Small intestine (tissue), 7 donors: ENCODE data around the gene DCAF5. TPM values are rescaled to one million over a fixed set of nuclear protein-coding genes. Genes with fewer than 3 reads are reported as not detected.
A peak's percentile ranks its signal among the peaks of the same experiment; 100 is the strongest.

Source experiments
- DNase-seq, 2 donors: peaks; one replicate each; pipeline versions ENCODE4 v3.0.0 to v3.0.0-alpha.2; 2013
- FAIRE-seq: peaks from 2 replicates; lab custom pipeline; 2012; peaks lifted over from hg19 to GRCh38; lab: Jason Lieb, UNC
- H3K27ac ChIP-seq, 3 donors: one replicate each; pipeline ENCODE4 v1.5.1; 2013; ENCODE audit warnings: low read length in 2 of 3, mild to moderate bottlenecking in 2 of 3, control low read depth in 1 of 3, inconsistent platforms in 1 of 3, low read depth in 1 of 3, moderate library complexity in 1 of 3
- H3K27me3 ChIP-seq, 3 donors: one replicate each; pipeline ENCODE4 v1.6.1; 2013; ENCODE audit warnings: low read length in 3 of 3, inconsistent platforms in 1 of 3; ENCODE audit not compliant: control insufficient read depth in 3 of 3, insufficient read depth in 3 of 3
- H3K36me3 ChIP-seq, 3 donors: one replicate each; pipeline ENCODE4 v1.6.1; 2013; ENCODE audit warnings: low read length in 3 of 3, inconsistent platforms in 1 of 3, low read depth in 1 of 3, mild to moderate bottlenecking in 1 of 3, moderate library complexity in 1 of 3; ENCODE audit not compliant: control insufficient read depth in 3 of 3, insufficient read depth in 2 of 3
- H3K4me1 ChIP-seq, 3 donors: one replicate each; pipeline ENCODE4 v1.6.1; 2013; ENCODE audit warnings: low read length in 2 of 3, inconsistent platforms in 1 of 3, low read depth in 1 of 3, mild to moderate bottlenecking in 1 of 3, moderate library complexity in 1 of 3; ENCODE audit not compliant: control insufficient read depth in 3 of 3, insufficient read depth in 2 of 3
- H3K4me3 ChIP-seq, 3 donors: one replicate each; pipeline ENCODE4 v1.5.1; 2013; ENCODE audit warnings: low read length in 3 of 3, control low read depth in 1 of 3, inconsistent platforms in 1 of 3, low read depth in 1 of 3, mild to moderate bottlenecking in 1 of 3, moderate library complexity in 1 of 3
- H3K9me3 ChIP-seq, 2 donors: one replicate each; pipeline ENCODE4 v1.6.1; 2013; ENCODE audit warnings: low read depth in 1 of 2, low read length in 1 of 2; ENCODE audit not compliant: control insufficient read depth in 2 of 2, insufficient read depth in 1 of 2
- WGBS, 3 donors: extraction: QIAGEN DNeasy Blood & Tissue Kit; methylation state at CpG; one replicate each; pipeline ENCODE4 v1.1.7; 2013; 5-methylcytosine and 5-hydroxymethylcytosine counted together
- polyA plus RNA-seq, 4 donors: library from polyadenylated mRNA; stranded (reverse) in 3 of 4; unstranded in 1 of 4; fragments of 200-250 nt in 3 of 4; fragments of 120-200 nt in 1 of 4; gene quantifications; one replicate each; pipeline versions ENCODE4 v1.2.1 to v1.2.3, GENCODE V29; 2013
- donor health status: healthy with polysubstance abuse.
- donor health status: control.
- donor health status: control.
- donor health status: Bipolar disorder and iron deficiency.
- donor health status: healthy.

The DCAF5 gene
- polyA plus RNA-seq, 4 donors = 13.2 to 43.4 (median 16.2) TPM

DNA sequence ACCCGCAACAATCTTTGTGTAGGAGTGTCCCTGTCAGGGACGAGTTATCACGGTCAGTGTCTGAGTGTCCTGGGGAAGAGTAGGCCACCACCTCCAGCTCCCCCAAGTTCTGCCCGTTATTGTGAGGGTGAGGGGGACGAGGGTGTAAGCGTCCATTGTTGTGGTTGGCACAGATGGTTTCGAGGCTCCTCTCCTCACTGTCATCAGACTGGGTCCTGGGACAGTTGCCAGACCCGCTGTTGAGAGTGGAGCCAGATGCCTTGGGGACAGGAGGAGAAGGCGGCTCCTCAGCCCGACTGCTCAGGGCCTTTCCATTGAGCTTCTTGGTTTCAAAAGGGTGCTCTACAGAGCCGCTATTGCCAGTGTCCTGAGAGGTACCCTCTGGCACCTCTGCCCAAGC lies 98.9 kb downstream of the DCAF5 start:
- DNase-seq (no peak), FAIRE-seq (no peak)
- Histone ChIP-seq H3K36me3 (peaks cover 8 to 39% (median 12%) of the 10 kb centered on the region in 3 donors), H3K27me3 (no peaks in the 10 kb centered on the region), H3K27ac (no peak overlapping the region), H3K4me1 (peaks cover 0 to 32% (median 6%) of the 10 kb centered on the region in 3 donors), H3K9me3 (no peaks in the 10 kb centered on the region), H3K4me3 (no peak overlapping the region)
- 92 to 97% (median 96%) methylated on average over 11 of the region's 11 CpGs for WGBS, 3 donors

DNA sequence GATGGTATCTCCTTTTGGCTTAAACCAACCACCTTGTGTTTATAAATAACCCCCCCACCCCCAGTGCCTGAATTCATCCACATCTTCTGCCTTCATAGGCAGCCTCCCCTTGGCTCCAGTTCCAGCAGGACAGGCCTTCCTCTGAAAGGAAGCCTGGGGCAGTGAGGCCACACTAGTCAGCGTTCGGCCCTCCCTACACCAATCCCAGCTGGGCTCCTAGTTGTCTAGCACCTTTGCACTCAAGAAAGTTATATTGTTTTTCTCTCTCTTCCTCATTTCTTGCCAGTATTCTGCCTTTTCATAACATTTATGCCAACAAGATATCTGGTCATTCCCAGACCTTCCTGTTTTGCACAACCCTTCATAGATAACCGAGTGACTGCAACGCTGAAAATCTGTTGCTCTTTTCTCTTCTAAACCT lies 100.7 kb downstream of the DCAF5 start:
- H3K4me1 ChIP-seq = peaks cover 0 to 37% (median 6%) of the 10 kb centered on the region in 3 donors
- peak overlapping the region in 1 of 3 donors; percentile 22 for H3K27ac ChIP-seq
- H3K4me3 ChIP-seq = no peak overlapping the region
- H3K36me3 ChIP-seq = peaks cover 8 to 31% (median 12%) of the 10 kb centered on the region in 3 donors
- DNase-seq = no peak
- no peaks in the 10 kb centered on the region for H3K27me3 ChIP-seq
- 72 to 92% (median 85%) methylated on average over 4 of the region's 4 CpGs for WGBS, 3 donors
- H3K9me3 ChIP-seq = no peaks in the 10 kb centered on the region
- FAIRE-seq = no peak

DNA sequence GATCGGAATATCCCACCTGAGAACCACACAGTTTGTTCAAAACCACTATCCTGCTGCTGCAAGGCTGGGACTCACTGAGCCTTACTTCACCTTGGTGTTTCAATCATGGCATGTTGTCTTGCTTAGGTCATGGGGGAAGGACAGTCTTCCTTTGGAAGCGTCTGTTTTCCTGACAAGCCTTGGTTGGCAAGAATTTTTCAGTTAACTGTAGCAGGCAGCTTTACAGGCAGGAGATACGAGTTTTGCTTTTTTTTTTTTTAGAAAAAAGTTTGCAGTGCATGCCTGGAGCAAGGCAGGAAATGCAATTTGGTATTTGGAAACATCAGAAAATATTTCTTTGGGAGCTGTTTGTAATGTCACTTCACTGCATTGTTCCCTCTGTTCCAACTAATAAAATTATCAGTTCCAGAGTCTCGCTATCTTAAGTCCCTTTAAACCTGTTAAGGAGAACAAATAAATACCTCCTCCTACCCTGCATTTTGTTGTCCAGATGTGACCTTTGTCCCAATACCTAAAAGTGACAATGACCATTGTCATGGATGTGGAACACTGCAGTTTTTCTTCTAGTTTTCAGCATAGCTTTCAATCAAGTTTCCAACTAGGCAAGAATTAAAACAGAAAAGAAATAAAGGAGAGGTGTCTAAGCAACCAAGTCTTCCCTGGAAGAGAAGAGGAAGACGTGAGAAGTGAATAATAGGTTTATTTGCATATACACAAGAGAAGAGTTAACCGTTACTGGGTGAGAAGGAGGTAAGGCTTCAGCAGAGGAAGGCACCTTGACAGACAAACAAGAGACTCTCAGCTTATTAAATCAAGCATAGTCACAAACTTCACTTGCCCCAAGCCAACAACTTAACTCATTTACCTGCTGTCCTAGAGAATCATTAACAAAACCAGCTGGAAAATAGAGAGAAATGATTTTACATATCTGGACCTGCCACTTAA lies 102.4 kb downstream of the DCAF5 start:
- 45 to 57% (median 53%) methylated on average over 6 of the region's 6 CpGs for WGBS, 3 donors
- Histone ChIP-seq H3K27ac (peak overlapping the region in 1 of 3 donors; percentile 62), H3K36me3 (peaks cover 8 to 31% (median 12%) of the 10 kb centered on the region in 3 donors), H3K4me3 (no peak overlapping the region), H3K9me3 (no peaks in the 10 kb centered on the region), H3K27me3 (no peaks in the 10 kb centered on the region), H3K4me1 (peaks cover 0 to 43% (median 11%) of the 10 kb centered on the region in 3 donors)
- no peak for FAIRE-seq
- peak in 1 of 2 donors; percentile 26 for DNase-seq

DNA sequence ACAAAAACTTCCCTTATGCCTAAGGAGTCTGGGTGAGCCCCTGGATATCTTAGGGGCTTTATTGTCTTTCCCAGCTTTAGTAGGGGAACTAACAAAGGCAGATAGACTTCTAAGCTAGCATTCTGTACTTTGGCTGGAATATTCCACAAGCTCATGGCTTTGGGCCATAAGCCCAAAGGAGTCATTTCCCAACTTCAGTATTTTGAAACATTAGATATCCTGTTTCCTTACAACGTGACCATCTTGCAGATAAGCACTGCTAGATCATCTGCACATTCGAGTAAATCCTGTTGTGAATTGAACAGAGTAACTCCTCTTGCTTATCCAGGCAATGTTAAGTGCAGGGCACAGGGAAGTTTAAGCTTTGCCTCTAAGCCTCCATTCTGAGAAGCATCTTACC lies 103.2 kb downstream of the DCAF5 start:
- H3K27ac ChIP-seq = peak overlapping the region in 2 of 3 donors; percentile 18 to 76
- no peaks in the 10 kb centered on the region for H3K27me3 ChIP-seq
- H3K36me3 ChIP-seq = peaks cover 6 to 23% (median 7%) of the 10 kb centered on the region in 3 donors
- H3K4me1 ChIP-seq = peaks cover 0 to 51% (median 16%) of the 10 kb centered on the region in 3 donors
- DNase-seq (peak in 1 of 2 donors; percentile 38), FAIRE-seq (no peak)
- H3K4me3 ChIP-seq = no peak overlapping the region
- no peaks in the 10 kb centered on the region for H3K9me3 ChIP-seq
- WGBS, 3 donors = 31 to 42% (median 38%) methylated on average over 2 of the region's 2 CpGs

DNA sequence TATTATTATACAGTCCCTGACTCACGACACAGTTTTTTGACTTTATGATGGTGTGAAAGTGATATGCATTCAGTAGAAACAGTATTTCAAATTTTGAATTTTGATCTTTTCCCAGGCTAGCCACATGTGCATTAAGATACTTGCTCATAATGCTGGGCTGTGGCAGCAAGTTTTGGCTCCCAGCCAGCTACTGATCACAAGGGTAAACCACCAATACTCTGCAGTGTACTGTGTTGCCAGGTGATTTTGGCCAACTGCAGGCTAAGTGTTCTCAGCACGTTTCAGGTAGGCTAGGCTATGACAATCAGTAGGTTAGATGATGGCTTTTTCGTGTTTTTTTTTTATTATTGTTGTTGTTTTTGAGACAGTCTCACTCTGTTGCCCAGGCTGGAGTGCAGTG lies 104.5 kb downstream of the DCAF5 start:
- peak; percentile 65 to 70 for DNase-seq
- no peak overlapping the region for H3K4me3 ChIP-seq
- no peaks in the 10 kb centered on the region for H3K9me3 ChIP-seq
- no peak for FAIRE-seq
- WGBS, 3 donors = 15 to 61% (median 46%) methylated on average over 3 of the region's 3 CpGs
- H3K27me3 ChIP-seq = no peaks in the 10 kb centered on the region
- H3K36me3 ChIP-seq = peaks cover 0 to 12% (median 0%) of the 10 kb centered on the region in 3 donors
- peaks cover 0 to 60% (median 17%) of the 10 kb centered on the region in 3 donors for H3K4me1 ChIP-seq
- no peak overlapping the region for H3K27ac ChIP-seq

DNA sequence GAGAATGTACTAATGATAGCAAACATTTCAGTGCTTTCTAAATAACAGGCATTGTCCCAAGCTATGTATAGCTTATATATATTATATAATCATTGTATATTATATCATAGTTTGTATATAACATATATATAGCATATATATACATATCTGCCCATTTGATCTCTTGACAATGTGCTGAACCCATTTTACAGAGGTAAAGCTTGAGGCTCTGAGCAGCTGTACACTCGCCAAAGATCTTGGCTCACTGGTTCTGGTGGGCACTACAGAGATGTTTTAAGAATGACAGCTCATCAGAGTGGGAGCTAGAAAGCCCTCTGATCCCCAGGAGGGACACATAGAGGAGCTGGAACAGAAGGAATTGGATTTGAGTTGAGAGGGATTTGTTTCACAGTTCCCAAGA lies 105.7 kb downstream of the DCAF5 start:
- Histone ChIP-seq H3K27me3 (no peaks in the 10 kb centered on the region), H3K4me3 (no peak overlapping the region), H3K4me1 (peaks cover 0 to 68% (median 18%) of the 10 kb centered on the region in 3 donors), H3K27ac (no peak overlapping the region), H3K36me3 (peaks cover 0 to 5% (median 0%) of the 10 kb centered on the region in 3 donors), H3K9me3 (no peaks in the 10 kb centered on the region)
- 89 to 97% (median 97%) methylated on average over 1 of the region's 1 CpG for WGBS, 3 donors
- FAIRE-seq (no peak), DNase-seq (no peak)

DNA sequence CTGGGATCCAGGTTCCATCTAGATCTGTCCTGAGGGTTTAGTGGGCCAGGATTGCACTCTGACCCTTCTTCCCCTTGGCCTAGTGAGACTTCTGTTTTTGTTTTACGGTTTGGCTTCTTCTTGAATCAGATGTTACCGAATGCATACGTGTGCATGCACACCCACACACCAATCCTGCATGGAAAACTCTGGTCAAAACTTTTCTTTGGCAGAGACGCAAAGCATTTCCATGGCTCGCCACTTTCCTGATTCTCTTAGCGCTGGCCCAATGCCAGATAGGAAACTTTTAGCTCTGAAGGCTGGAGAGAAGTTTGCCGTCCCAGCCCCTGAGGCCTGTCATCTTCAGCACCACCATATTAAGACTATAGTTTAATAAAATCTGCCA lies 106.5 kb downstream of the DCAF5 start:
- Histone ChIP-seq H3K36me3 (peaks cover 0 to 3% (median 0%) of the 10 kb centered on the region in 3 donors), H3K4me1 (peaks cover 0 to 65% (median 18%) of the 10 kb centered on the region in 3 donors), H3K9me3 (no peaks in the 10 kb centered on the region), H3K27me3 (no peaks in the 10 kb centered on the region), H3K27ac (peak overlapping the region in 1 of 3 donors; percentile 28), H3K4me3 (no peak overlapping the region)
- FAIRE-seq (no peak), DNase-seq (no peak)
- 57 to 79% (median 78%) methylated on average over 7 of the region's 7 CpGs for WGBS, 3 donors

DNA sequence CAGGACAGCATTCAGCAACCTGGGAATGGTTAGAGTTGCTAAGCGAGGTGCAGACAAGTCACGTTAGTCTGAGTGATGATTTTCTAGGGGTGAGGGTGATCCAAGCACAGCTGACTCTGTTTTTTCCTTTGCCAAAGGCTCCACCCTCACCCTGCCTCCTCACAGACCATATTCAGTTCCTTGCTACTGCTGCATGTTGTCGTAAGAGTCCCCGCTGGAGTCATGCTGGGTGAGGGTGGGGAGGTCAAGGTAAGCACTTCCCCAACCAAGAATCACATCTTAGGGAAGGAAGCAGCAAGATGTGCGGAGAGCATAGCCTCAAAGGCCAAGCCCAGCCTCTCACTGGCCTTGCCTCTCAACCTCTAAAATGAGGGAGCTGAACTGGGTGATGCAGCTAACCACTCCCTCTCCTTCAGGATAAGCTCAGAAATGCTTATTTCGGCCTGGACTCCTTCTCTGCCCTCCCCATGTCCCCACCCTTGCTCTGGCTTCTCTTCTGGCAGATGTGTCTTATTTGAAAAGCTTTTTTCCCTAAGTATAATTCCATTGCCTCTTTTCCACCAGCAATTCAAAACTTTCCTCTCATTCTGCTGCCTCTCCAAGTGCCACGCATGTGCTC lies 107.0 kb downstream of the DCAF5 start:
- 65 to 74% (median 71%) methylated on average over 7 of the region's 7 CpGs for WGBS, 3 donors
- Histone ChIP-seq H3K4me3 (no peak overlapping the region), H3K27me3 (no peaks in the 10 kb centered on the region), H3K9me3 (no peaks in the 10 kb centered on the region), H3K36me3 (peaks cover 0 to 3% (median 0%) of the 10 kb centered on the region in 3 donors), H3K27ac (peak overlapping the region in 1 of 3 donors; percentile 28), H3K4me1 (peaks cover 0 to 60% (median 14%) of the 10 kb centered on the region in 3 donors)
- DNase-seq (no peak), FAIRE-seq (no peak)
